A549 (cell line): ENCODE results near the gene GPC1.
A peak's percentile ranks its signal among the peaks of the same experiment; 100 is the strongest.

Experiments
- BHLHE40 ChIP-seq: IDR thresholded peaks from 2 replicates; pipeline ENCODE4 v1.6.1; 2012; ENCODE audit warnings: low read depth, low read length, inconsistent platforms
- CBX8 ChIP-seq: fragments of 200-600 bp; sonication (generic); IDR thresholded peaks from 2 replicates; pipeline ENCODE4 v1.6.1; 2016
- CTCF ChIP-seq: fragments of >200 bp; sonication (Bioruptor Twin); formaldehyde crosslinking; IDR thresholded peaks from 3 replicates; pipeline ENCODE4 v1.5.1; 2016
- EHMT2 ChIP-seq: fragments of 200-600 bp; sonication (generic); IDR thresholded peaks from 2 replicates; pipeline ENCODE4 v1.6.1; 2016; ENCODE audit warnings: antibody characterized with exemption, low read depth, mild to moderate bottlenecking, moderate library complexity
- ESRRA ChIP-seq: fragments of 150-350 bp; IDR thresholded peaks from 2 replicates; pipeline ENCODE4 v1.6.1; 2014; ENCODE audit warnings: mild to moderate bottlenecking, low read length, borderline replicate concordance
- HDAC2 ChIP-seq: fragments of 200-600 bp; sonication (generic); IDR thresholded peaks from 2 replicates; pipeline ENCODE4 v1.6.1; 2016
- JUN ChIP-seq, 2 experiments: fragments of >200 bp; sonication (Bioruptor Twin); formaldehyde crosslinking; IDR thresholded peaks; 2 replicates in 1 of 2; 3 replicates in 1 of 2; pipeline ENCODE4 v1.6.1; 2016 to 2017
- MAZ ChIP-seq: fragments of 150-350 bp; IDR thresholded peaks from 2 replicates; pipeline ENCODE4 v1.6.1; 2014; ENCODE audit warnings: antibody characterized with exemption, low read depth, low read length, borderline replicate concordance
- POLR2A ChIP-seq: IDR thresholded peaks from 2 replicates; pipeline ENCODE4 v1.6.1; 2012; ENCODE audit warnings: mild to moderate bottlenecking, low read length
- POLR2AphosphoS2 ChIP-seq: conservative IDR thresholded peaks from 2 replicates; pipeline ENCODE4 v1.6.1; 2012; ENCODE audit warnings: low read length, improper control_type of control experiment, inconsistent platforms
- RAD21 ChIP-seq, 2 experiments: fragments of >200 bp in 1 of 2; sonication (Bioruptor Twin) in 1 of 2; formaldehyde crosslinking in 1 of 2; IDR thresholded peaks in 1 of 2; conservative IDR thresholded peaks in 1 of 2; 2 replicates in 1 of 2; 3 replicates in 1 of 2; pipeline ENCODE4 v1.6.1; 2012 to 2018; ENCODE audit warnings: inconsistent platforms in 1 of 2
- SREBF2 ChIP-seq: fragments of 450-650 bp; IDR thresholded peaks from 2 replicates; pipeline ENCODE4 v1.6.1; 2014; ENCODE audit warnings: mild to moderate bottlenecking, moderate library complexity
- TF ChIP-seq, protein P1 (sequence below): fragments of 200-600 bp; sonication (generic); IDR thresholded peaks from 2 replicates; pipeline ENCODE4 v1.6.1; 2016; ENCODE audit warnings: antibody characterized with exemption, mild to moderate bottlenecking, moderate library complexity
- TF ChIP-seq, protein P2 (sequence below): fragments of 450-650 bp; IDR thresholded peaks from 2 replicates; pipeline ENCODE4 v1.6.1; 2014; ENCODE audit warnings: antibody characterized with exemption

- TF ChIP-seq POLR2AphosphoS2 (no peak), MAZ (no peak), CTCF (no peak), EHMT2 (no peak), HDAC2 (no peak), JUN (IDR thresholded peaks at IDR 0.05) (peak in 1 of 2 experiments; percentile 78; a peak in 1 of 5 replicates), POLR2A (no peak), ESRRA (no peak), SREBF2 (no peak), BHLHE40 (no peak), RAD21 (conservative IDR thresholded peaks at IDR 0.05 in 1 of 2, IDR thresholded peaks at IDR 0.05 in 1 of 2) (peak in 1 of 2 experiments; percentile 31; a peak in 2 of 5 replicates), CBX8 (no peak)
- TF ChIP-seq, protein P1, sequence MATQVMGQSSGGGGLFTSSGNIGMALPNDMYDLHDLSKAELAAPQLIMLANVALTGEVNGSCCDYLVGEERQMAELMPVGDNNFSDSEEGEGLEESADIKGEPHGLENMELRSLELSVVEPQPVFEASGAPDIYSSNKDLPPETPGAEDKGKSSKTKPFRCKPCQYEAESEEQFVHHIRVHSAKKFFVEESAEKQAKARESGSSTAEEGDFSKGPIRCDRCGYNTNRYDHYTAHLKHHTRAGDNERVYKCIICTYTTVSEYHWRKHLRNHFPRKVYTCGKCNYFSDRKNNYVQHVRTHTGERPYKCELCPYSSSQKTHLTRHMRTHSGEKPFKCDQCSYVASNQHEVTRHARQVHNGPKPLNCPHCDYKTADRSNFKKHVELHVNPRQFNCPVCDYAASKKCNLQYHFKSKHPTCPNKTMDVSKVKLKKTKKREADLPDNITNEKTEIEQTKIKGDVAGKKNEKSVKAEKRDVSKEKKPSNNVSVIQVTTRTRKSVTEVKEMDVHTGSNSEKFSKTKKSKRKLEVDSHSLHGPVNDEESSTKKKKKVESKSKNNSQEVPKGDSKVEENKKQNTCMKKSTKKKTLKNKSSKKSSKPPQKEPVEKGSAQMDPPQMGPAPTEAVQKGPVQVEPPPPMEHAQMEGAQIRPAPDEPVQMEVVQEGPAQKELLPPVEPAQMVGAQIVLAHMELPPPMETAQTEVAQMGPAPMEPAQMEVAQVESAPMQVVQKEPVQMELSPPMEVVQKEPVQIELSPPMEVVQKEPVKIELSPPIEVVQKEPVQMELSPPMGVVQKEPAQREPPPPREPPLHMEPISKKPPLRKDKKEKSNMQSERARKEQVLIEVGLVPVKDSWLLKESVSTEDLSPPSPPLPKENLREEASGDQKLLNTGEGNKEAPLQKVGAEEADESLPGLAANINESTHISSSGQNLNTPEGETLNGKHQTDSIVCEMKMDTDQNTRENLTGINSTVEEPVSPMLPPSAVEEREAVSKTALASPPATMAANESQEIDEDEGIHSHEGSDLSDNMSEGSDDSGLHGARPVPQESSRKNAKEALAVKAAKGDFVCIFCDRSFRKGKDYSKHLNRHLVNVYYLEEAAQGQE, result no peak
- TF ChIP-seq, protein P2, sequence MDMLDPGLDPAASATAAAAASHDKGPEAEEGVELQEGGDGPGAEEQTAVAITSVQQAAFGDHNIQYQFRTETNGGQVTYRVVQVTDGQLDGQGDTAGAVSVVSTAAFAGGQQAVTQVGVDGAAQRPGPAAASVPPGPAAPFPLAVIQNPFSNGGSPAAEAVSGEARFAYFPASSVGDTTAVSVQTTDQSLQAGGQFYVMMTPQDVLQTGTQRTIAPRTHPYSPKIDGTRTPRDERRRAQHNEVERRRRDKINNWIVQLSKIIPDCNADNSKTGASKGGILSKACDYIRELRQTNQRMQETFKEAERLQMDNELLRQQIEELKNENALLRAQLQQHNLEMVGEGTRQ, result no peak
Measured at GRCh38 chr2:240387669-240388358, 47.6 kb upstream of the GPC1 start.
